ENCODE data around the gene LINGO1.

Gene LINGO1

DNA sequence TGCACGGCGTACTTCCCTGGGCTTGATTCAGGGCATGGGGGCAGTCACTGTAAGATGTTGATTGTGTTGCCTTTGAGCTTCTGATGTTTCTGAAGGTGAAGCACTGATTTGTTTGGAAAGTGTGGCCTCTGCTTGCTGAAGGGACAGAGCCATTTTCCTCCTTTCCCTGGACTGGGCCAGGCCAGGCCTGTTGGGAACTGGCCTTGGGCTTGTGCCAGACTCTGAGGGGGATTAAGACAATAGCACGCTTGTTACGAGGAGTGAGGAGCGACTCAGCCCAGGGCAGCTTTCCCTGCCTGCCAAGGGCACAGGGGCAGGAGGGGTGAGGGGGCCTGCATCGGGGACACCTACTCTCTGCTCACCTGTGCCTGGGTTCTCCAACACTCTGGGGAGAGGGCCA lies 42.9 kb downstream of the LINGO1 start:
- no peak for DNase-seq

DNA sequence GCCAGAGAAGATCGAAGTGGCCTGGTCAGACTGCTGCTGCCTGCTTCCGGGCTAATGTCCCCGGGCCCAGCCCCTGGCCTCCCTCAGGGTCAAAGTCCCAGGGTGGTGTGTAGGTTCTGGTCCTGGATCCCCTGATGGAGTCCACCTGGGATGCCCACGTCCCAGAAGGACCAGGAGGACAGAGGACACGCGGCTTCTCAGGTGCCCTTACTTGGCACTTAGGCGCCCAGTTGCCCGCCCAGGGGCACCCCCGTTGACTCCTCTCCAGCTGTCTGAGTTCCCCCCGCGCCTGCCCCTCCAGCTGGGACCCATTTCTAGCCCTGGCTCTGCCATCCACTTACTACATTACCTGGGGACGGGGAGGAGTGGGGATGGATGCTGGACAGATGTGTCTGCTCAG lies 44.6 kb downstream of the LINGO1 start:
- DNase-seq, result no peak

DNA sequence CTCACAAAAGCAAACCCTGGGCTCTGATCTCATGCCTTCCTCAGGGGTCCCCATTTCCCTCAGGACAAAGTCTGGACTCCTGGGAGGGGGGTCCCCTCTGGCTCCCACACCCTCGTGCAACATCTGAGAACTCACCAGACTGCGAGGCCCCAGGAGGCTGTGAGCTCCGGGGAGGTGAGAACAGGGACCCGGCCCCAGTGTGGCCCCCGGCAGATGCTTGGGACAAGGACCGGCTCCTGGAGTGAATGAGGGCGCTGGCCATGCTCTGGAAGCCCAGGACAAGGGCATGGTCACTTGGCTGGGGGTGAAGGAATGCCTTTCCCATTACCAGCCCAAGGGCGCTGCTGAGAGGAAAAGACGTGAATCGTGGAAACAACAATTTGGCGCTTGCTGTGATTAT lies 48.0 kb downstream of the LINGO1 start:
- DNase-seq, result no peak

- no peak for DNase-seq
These were observed 48.5 kb downstream of the LINGO1 start for GRCh38 chr15:77584201-77584600.

DNA sequence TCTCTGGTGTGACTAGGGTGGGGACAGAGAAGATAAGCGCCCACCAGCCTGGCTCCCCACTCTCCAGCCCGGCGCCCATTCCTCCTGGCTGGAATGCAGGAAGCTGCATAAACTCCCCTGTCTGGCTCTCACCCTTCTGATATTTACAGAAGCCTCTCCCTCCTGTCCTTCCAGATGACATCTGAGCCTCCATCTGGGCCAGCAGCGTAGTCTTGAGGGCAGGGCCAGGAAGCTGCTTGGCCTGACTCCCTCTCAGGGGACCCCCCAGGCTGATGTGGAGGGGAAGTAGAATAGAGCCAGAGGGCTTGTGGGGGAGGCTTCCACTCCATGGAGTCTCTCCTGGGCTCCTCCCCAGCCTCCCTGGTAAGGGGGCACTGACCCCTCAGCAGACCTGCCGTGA lies 49.9 kb downstream of the LINGO1 start:
- DNase-seq, result no peak

DNA sequence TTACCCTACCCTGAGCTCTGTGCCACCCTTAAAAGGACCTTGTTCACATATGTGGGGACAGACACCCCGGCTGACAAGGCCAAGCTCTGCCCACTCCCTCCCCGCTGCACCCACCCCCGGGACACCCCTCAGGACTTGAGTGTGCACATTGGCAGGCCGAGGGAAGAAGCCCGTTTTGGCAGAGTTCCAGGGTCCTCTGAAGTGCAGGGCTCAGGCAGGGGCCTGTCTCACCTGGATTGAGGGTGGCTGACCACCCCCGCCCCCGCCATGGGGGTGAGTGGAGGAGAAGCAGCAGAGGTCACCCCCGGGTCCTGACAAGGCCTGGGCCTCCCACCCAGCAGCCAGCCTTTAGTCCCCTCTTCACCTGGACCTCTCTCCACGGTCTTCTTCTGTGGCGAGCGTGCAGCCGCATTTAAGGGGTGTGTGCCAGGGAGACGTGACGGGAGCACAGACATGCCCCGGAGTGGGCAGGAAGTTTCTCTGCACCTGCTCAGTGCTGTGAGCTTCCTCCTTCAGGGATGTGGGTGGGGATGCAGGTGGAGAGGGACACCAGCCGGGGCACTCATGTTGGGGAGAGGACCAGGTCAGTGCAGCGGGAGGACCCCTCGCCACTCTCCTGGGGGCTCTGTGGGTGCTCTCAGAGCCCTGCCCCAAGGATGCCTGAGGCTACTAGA lies 50.7 kb downstream of the LINGO1 start:
- DNase-seq, result no peak

DNA sequence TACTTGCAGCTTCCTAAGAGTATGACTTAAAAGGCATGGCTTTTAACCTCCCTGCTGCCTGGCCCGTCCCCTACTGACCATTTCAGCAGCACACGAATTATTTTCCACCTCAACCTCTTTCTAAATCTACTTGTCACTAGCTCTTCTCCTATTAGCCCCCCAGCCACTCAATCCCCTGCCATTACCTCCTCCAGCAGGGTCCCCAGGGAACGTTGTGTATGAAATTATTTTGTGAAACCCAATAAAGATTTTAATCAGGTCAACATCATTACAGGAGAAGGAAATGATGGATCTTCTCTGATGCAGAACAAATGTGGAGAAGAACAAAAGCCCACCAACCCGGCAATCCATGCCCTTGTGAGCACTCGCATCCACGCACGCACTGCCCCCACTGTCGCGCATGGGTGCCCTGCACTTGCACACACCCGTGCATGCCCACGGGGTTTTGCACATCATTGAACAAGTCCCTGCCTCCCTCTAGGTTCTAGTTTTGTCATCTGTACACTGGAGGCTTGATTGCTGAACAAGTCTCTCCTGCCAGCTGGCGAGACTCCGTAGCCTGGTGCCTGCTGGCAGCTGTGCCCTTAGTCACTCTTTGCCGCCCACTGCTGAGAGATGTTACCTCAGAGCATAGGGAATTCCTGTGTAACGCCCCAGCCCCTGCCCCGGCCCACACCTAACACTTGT lies 51.6 kb downstream of the LINGO1 start:
- no peak for DNase-seq

GRCh38 chr15:77579498-77580188 lies 53.1 kb downstream of the LINGO1 start:
- DNase-seq, result no peak

GRCh38 chr15:77578641-77579372 lies 53.9 kb downstream of the LINGO1 start:
- no peak for DNase-seq

DNA sequence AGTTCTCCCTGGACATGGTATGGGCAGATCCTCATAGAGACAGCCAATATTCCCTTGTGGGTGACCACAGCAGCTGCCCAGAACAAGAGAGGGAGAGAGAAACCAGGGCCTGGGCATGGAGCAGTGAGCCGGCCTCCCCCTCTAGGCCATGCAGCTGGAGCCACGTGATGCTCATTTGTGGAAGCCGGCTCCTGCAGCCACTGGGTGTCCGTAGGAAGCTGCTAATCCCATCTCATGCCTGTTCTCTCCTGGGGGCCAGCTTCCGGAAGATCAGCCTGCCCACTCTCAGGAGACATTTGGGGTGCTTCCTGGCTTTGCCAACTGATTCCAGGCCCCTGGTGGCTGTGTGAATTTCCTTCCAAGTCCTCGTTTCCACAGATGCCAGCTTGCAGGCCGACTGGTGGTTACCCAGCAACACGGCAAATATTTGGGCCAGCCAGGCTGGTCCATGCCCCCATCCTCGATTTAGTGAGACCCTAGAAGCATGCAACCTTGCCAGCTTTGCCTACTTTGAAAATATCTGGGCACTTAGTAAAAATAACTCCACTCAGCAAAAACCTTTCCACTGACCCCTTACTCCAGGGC lies 55.3 kb downstream of the LINGO1 start:
- no peak for DNase-seq

GRCh38 chr15:77576538-77576937 lies 56.2 kb downstream of the LINGO1 start:
- no peak for DNase-seq

DNA sequence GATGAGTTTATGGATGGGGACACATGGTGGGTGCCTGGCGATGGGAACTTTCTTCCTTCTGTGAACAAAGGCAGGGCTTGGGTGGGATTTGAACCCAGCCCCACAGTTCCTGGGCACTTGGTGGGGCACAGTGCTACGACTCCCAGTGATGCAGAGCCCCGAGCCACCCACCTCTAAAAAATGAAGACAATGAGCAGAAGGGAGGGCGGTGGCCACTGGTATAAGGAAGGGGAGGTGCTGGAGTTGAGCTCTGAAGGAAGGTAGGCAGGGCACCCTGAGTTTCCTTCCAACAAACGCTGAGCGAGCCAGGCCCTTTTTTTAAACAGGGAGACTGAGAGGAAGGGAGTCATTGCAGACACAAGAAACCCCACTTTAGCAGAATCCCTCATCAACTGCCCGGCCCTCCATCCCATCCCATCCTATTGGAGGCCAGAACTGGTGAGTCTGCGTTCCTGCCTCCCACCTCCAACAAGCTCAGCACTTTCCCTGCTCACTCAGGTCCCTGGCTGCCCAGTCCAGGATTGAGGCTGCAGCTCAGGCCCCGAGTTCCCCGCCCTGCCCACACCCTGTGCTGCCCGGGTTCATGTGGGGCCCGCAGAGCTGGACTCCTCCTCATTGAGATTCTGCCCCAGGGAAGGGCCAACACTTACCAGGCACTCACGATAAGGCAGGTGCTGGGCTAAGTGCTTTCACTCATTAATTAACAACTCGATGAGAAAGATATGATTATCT lies 57.3 kb downstream of the LINGO1 start:
- no peak for DNase-seq

DNA sequence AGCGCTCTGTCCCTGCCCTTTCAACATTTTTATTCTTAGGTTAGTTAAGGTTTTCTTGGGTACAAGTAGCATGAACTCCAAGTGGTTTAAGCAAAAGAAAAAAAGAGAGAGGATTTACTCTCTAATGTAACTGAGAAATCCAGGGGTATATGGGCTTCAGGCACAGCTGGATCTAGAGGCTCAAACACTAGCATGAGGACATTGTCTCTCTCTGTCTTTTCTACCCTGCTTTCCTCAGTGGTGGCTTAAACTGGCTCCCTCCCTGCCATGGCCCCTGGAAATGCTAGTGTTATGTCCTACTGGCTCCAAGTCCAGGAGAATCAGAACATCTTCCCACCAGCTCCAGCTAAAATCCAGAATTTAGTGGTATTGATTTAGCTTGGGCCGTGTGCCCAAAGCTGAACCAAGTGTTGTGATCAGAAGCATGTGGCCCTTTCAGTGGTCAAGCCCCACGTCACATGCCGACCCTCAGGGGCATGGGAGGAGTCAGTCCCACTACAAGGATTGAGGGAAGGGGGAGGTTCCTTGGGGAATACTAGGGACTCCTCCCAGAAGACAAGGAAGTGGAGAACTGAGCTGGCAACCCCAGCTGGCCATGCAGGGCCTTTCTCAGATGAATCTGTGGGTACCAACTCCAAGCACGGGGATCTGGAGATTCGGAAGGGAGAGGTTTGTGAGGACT lies 58.0 kb downstream of the LINGO1 start:
- no peak for DNase-seq

DNA sequence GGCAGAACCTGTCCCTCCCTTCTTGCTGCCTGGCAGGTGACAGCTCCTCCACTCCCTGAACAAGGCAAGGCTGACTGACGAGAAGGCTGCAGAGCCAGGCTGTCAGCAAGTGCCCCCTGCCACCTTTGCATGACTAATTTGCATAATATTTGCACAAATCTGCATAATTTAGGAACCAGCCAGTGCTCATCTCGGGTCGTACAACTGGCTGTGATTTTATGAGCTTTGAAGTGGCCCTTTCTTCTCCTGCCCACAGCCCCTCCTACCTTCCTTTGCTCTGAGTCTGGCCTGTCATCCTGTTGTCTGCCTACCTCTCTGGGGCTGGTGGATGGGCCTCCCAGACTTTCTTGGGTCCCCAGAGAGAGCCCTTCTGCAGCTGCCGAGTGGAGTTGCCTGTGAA lies 58.9 kb downstream of the LINGO1 start:
- DNase-seq, result no peak

- DNase-seq, result no peak
These were observed 60.5 kb downstream of the LINGO1 start for GRCh38 chr15:77572186-77572585.

- no peak for DNase-seq
These were observed 61.0 kb downstream of the LINGO1 start for GRCh38 chr15:77571741-77572140.

DNA sequence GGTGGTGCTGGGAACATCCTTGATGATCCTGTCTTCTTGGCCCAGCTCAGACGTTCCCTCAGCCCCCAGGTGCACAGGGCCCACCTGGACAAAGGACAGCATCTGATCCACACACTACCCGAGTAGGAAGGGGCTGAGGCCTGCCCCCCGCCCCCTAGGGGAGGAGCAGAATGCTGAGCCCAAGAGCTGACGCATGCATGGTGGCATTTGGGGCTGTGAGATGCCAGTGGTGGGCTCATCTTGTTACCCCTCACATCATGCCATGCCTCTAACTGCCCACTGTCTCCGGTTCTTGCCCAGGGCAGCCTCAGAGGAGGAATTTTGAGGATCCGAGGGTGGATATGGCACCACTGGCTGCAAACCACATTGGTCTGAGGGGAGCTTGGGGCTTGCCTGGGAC lies 61.5 kb downstream of the LINGO1 start:
- DNase-seq, result no peak

GRCh38 chr15:77569729-77570125 lies 63.0 kb downstream of the LINGO1 start:
- no peak for DNase-seq

- no peak for DNase-seq
These were observed 63.6 kb downstream of the LINGO1 start for GRCh38 chr15:77568973-77569728.

DNA sequence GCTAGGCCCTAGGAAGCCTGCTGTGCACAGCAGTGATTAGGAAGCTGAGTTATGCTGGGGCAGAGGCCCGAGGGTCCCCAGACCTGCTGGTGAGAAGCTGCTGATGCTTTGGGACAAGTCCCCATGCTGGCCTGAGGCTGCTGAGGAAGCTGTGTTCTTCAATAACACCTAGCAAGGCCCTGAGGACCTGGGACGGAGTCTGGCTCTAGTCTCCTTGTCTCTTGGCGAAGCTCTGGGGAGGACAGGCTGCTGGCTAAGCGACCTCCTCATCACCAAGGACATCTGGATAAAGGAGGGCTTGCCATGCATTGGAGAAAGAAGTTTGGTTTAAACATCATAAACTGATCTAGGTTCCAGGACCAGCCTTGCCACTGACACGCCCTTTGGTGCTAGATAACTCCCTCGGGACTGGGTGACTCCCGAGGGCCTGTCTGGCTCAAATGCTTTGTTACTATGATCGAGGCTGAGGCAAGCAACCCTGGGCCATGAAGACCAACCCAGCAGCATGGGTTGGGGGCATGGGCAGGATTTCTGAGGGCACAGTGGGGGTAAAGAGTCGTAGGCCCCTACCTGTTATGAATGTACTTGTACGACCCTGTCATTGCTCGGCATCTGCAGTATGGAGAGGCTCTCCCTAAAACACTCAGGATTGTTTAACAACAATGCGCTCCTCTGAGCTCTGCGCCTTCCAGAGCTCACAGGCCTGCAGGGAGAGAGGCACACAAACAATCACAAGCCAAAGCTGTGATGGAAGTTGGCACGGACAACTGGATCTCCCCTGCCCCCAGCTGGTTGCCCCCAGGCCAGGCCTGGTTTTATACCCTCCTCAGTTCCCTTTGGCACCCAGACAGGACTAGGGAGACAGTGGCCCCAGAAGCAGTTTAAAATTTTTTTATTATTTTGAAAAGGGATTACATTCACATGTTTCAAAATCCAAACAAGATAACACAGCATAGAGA lies 64.4 kb downstream of the LINGO1 start:
- no peak for DNase-seq

Measured in NK-92 treated with Interleukin-12 subunit alpha and Interleukin-12 subunit beta, amount 100 ng/mL, for 24 hours (cell line).